Measurements from ENCODE around the gene CACNB2. TPM values are rescaled to one million over a fixed set of nuclear protein-coding genes. Genes with fewer than 3 reads are reported as not detected.
"Not testable (repeated sequence)": the region's sequence is repeated elsewhere in the genome, so short reads cannot be mapped to it uniquely, and the experiment has no call there.

The CACNB2 gene
- total and polyA plus RNA-seq, 3 experiments from 2014 or later: 0.14 TPM; not detected in 2

- Histone ChIP-seq H3K9me3 (ENCODE audit: low read length) (no peaks in the 10 kb centered on the region), H3K4me3 (ENCODE audit: low read length) (no peak overlapping the region), H3K27ac (ENCODE audit: low read depth, low read length) (no peak overlapping the region), H3K36me3 (ENCODE audit: insufficient read depth, low read length) (no peaks in the 10 kb centered on the region), H3K27me3 (ENCODE audit: insufficient read depth, low read length, poor library complexity, severe bottlenecking) (no peaks in the 10 kb centered on the region), H3K4me1 (ENCODE audit: insufficient read depth, low read length) (no peaks in the 10 kb centered on the region)
- H3K36me3 Mint-ChIP-seq: no peaks in the 10 kb centered on the region
- ChIA-PET POLR2A (no interaction called here), CTCF (interaction anchor here (1.4 kb wide), 1 partner anchor 17 kb away, joined by 3 read pairs; no protein-coding TSS in a partner anchor)
- H3K27me3 Mint-ChIP-seq: peaks cover 3 to 6% of the 10 kb centered on the region in 2 donors
- no peaks in the 10 kb centered on the region for H3K4me1 Mint-ChIP-seq
- H3K27ac Mint-ChIP-seq: no peak overlapping the region
- H3K4me3 Mint-ChIP-seq: no peak overlapping the region
- no peak for DNase-seq
- H3K9me3 Mint-ChIP-seq: no peaks in the 10 kb centered on the region
Observed at GRCh38 chr10:18151356-18151890, 11.2 kb downstream of the CACNB2 start.

DNA sequence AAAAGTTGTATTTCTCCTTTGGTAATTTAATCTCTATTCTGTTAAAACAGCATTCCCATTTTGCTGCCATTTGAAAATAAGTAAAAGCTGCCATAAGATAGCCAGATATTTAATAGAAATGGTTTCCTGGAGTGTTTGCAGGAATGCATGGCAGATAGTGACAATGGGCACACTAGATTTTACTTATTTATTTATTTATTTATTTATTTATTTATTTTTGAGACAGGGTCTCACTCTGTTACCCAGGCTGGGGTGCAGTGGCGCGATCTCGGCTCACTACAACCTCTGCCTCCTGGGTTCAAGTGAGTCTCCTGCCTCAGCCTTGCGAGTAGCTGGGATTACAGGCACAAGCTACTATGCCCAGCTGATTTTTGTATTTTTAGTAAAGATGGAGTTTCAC lies 13.2 kb downstream of the CACNB2 start:
- H3K27me3 Mint-ChIP-seq; H3K4me3 Mint-ChIP-seq; H3K4me1 Mint-ChIP-seq; H3K27me3 ChIP-seq (ENCODE audit: insufficient read depth, low read length, poor library complexity, severe bottlenecking); H3K27ac Mint-ChIP-seq; POLR2A ChIA-PET; H3K4me1 ChIP-seq (ENCODE audit: insufficient read depth, low read length); H3K27ac ChIP-seq (ENCODE audit: low read depth, low read length); DNase-seq; H3K36me3 Mint-ChIP-seq; H3K9me3 ChIP-seq (ENCODE audit: low read length); H3K36me3 ChIP-seq (ENCODE audit: insufficient read depth, low read length); H3K9me3 Mint-ChIP-seq; CTCF ChIA-PET; H3K4me3 ChIP-seq (ENCODE audit: low read length): not testable (repeated sequence)

DNA sequence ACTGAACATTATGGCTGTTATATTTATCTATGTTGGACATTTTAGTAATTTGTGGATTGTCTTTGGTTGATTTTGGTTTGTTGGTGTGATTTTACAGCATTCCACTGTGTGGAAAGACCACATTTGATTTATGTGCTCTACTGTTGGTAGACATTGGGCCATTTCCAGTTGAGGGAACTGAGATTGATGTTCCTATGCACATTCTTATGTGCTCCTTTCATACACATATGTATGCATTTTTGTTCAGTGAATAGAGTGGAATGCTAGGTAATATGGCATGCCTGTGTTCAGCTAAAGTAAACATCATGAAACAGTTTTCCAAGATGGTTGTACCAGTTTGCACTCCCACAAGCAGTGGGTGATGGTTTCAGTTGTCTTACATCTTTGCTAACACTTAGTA lies 15.1 kb downstream of the CACNB2 start:
- H3K36me3 ChIP-seq (ENCODE audit: insufficient read depth, low read length): no peaks in the 10 kb centered on the region
- H3K27me3 ChIP-seq (ENCODE audit: insufficient read depth, low read length, poor library complexity, severe bottlenecking): no peaks in the 10 kb centered on the region
- no peak for DNase-seq
- no peak overlapping the region for H3K4me3 ChIP-seq (ENCODE audit: low read length)
- H3K4me1 Mint-ChIP-seq: no peaks in the 10 kb centered on the region
- no peaks in the 10 kb centered on the region for H3K9me3 ChIP-seq (ENCODE audit: low read length)
- H3K27ac ChIP-seq (ENCODE audit: low read depth, low read length): no peak overlapping the region
- ChIA-PET CTCF (no interaction called here), POLR2A (no interaction called here)
- peaks cover 0 to 2% (median 0%) of the 10 kb centered on the region in 5 donors for H3K9me3 Mint-ChIP-seq
- no peaks in the 10 kb centered on the region for H3K4me1 ChIP-seq (ENCODE audit: insufficient read depth, low read length)
- peaks cover 3 to 6% of the 10 kb centered on the region in 2 donors for H3K27me3 Mint-ChIP-seq
- peak overlapping the region in 1 of 8 donors; percentile 61 for H3K27ac Mint-ChIP-seq
- no peaks in the 10 kb centered on the region for H3K36me3 Mint-ChIP-seq
- no peak overlapping the region for H3K4me3 Mint-ChIP-seq

- H3K36me3 Mint-ChIP-seq; H3K36me3 ChIP-seq (ENCODE audit: insufficient read depth, low read length); H3K27me3 Mint-ChIP-seq; CTCF ChIA-PET; H3K9me3 ChIP-seq (ENCODE audit: low read length); H3K27me3 ChIP-seq (ENCODE audit: insufficient read depth, low read length, poor library complexity, severe bottlenecking); H3K27ac ChIP-seq (ENCODE audit: low read depth, low read length); H3K4me3 ChIP-seq (ENCODE audit: low read length); H3K9me3 Mint-ChIP-seq; H3K4me1 ChIP-seq (ENCODE audit: insufficient read depth, low read length); H3K4me1 Mint-ChIP-seq; DNase-seq; H3K4me3 Mint-ChIP-seq; H3K27ac Mint-ChIP-seq; POLR2A ChIA-PET: not testable (repeated sequence)
Observed at GRCh38 chr10:18156797-18157196, 16.6 kb downstream of the CACNB2 start.

DNA sequence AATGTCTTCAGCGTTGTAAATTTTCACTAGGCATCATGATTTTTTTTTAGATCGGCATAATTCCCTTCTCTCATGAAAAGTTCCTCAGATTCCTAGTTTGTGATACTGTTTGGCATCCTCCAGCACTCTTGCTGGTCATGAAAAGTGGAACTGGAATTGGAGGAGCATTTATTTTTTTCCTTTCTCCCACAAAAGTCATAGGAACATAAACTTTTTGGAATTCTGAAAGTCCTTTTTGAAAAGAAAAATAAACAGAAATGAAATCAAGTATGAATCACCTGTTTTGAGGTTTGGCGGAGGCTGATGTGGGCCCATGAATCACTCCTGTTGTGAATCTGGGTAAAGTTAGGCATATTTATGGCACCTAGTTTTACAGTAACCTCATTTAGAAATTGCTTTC lies 17.7 kb downstream of the CACNB2 start:
- Mint-ChIP-seq H3K36me3 (no peaks in the 10 kb centered on the region), H3K9me3 (peaks cover 0 to 2% (median 0%) of the 10 kb centered on the region in 5 donors), H3K27ac (no peak overlapping the region), H3K4me3 (no peak overlapping the region), H3K27me3 (peaks cover 0 to 2% of the 10 kb centered on the region in 2 donors), H3K4me1 (no peaks in the 10 kb centered on the region)
- Histone ChIP-seq H3K36me3 (ENCODE audit: insufficient read depth, low read length) (no peaks in the 10 kb centered on the region), H3K4me3 (ENCODE audit: low read length) (no peak overlapping the region), H3K27me3 (ENCODE audit: insufficient read depth, low read length, poor library complexity, severe bottlenecking) (no peaks in the 10 kb centered on the region), H3K4me1 (ENCODE audit: insufficient read depth, low read length) (no peaks in the 10 kb centered on the region), H3K27ac (ENCODE audit: low read depth, low read length) (no peak overlapping the region), H3K9me3 (ENCODE audit: low read length) (no peaks in the 10 kb centered on the region)
- CTCF ChIA-PET: no interaction called here
- POLR2A ChIA-PET: no interaction called here
- no peak for DNase-seq

- H3K4me3 Mint-ChIP-seq: no peak overlapping the region
- H3K36me3 ChIP-seq (ENCODE audit: insufficient read depth, low read length): no peaks in the 10 kb centered on the region
- H3K27me3 Mint-ChIP-seq: peaks cover 0 to 2% of the 10 kb centered on the region in 2 donors
- POLR2A ChIA-PET: no interaction called here
- H3K4me1 Mint-ChIP-seq: no peaks in the 10 kb centered on the region
- H3K27ac ChIP-seq (ENCODE audit: low read depth, low read length): no peak overlapping the region
- H3K4me1 ChIP-seq (ENCODE audit: insufficient read depth, low read length): no peaks in the 10 kb centered on the region
- no peak overlapping the region for H3K4me3 ChIP-seq (ENCODE audit: low read length)
- CTCF ChIA-PET: no interaction called here
- DNase-seq: no peak
- H3K36me3 Mint-ChIP-seq: no peaks in the 10 kb centered on the region
- H3K9me3 ChIP-seq (ENCODE audit: low read length): no peaks in the 10 kb centered on the region
- no peaks in the 10 kb centered on the region for H3K27me3 ChIP-seq (ENCODE audit: insufficient read depth, low read length, poor library complexity, severe bottlenecking)
- H3K9me3 Mint-ChIP-seq: peaks cover 0 to 3% (median 0%) of the 10 kb centered on the region in 5 donors
- no peak overlapping the region for H3K27ac Mint-ChIP-seq
Observed at GRCh38 chr10:18158773-18159265, 18.6 kb downstream of the CACNB2 start.

DNA sequence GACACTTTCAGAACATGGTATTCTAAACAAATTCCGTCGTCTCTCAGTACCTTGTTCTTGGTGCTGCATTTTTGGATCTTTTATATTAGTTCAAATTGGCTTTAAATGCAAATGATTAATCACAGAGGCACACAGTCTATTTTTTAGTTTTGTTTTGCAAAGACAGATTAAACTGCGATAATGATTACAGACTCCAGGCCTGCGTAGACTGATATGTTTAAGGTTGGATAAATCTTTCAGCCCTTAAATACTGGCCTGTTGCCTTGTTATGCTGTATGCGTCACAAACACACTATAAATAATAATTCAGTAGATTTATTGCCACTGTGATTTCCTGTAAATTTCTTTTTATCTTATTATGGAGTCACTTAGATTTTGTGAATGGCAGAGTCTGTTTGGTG lies 19.3 kb downstream of the CACNB2 start:
- Mint-ChIP-seq H3K4me3 (no peak overlapping the region), H3K27ac (no peak overlapping the region), H3K4me1 (no peaks in the 10 kb centered on the region), H3K27me3 (peaks cover 0 to 2% of the 10 kb centered on the region in 2 donors), H3K36me3 (no peaks in the 10 kb centered on the region), H3K9me3 (peaks cover 0 to 4% (median 0%) of the 10 kb centered on the region in 5 donors)
- ChIA-PET CTCF (no interaction called here), POLR2A (no interaction called here)
- Histone ChIP-seq H3K36me3 (ENCODE audit: insufficient read depth, low read length) (no peaks in the 10 kb centered on the region), H3K4me1 (ENCODE audit: insufficient read depth, low read length) (no peaks in the 10 kb centered on the region), H3K27me3 (ENCODE audit: insufficient read depth, low read length, poor library complexity, severe bottlenecking) (no peaks in the 10 kb centered on the region), H3K9me3 (ENCODE audit: low read length) (no peaks in the 10 kb centered on the region), H3K27ac (ENCODE audit: low read depth, low read length) (no peak overlapping the region), H3K4me3 (ENCODE audit: low read length) (no peak overlapping the region)
- DNase-seq: no peak

GRCh38 chr10:18162021-18162627 lies 21.9 kb downstream of the CACNB2 start:
- no peaks in the 10 kb centered on the region for H3K36me3 Mint-ChIP-seq
- no peaks in the 10 kb centered on the region for H3K27me3 ChIP-seq (ENCODE audit: insufficient read depth, low read length, poor library complexity, severe bottlenecking)
- no peaks in the 10 kb centered on the region for H3K9me3 ChIP-seq (ENCODE audit: low read length)
- H3K4me3 Mint-ChIP-seq: no peak overlapping the region
- H3K27ac ChIP-seq (ENCODE audit: low read depth, low read length): no peak overlapping the region
- H3K4me3 ChIP-seq (ENCODE audit: low read length): no peak overlapping the region
- no peaks in the 10 kb centered on the region for H3K4me1 ChIP-seq (ENCODE audit: insufficient read depth, low read length)
- ChIA-PET CTCF (no interaction called here), POLR2A (no interaction called here)
- no peaks in the 10 kb centered on the region for H3K27me3 Mint-ChIP-seq
- H3K27ac Mint-ChIP-seq: no peak overlapping the region
- H3K4me1 Mint-ChIP-seq: no peaks in the 10 kb centered on the region
- H3K36me3 ChIP-seq (ENCODE audit: insufficient read depth, low read length): no peaks in the 10 kb centered on the region
- peaks cover 0 to 4% (median 0%) of the 10 kb centered on the region in 5 donors for H3K9me3 Mint-ChIP-seq
- no peak for DNase-seq
